Thoracic aorta (tissue), 2 donors: ENCODE measurements around the gene APBA2. TPM values are rescaled to one million over a fixed set of nuclear protein-coding genes. Genes with fewer than 3 reads are reported as not detected.

ENCODE experiments used
- ATAC-seq: fragments of 150-250 bp; one replicate; pipeline ENCODE4 v1.8.0; 2017; ENCODE audit warnings: low read depth; ENCODE audit not compliant: insufficient number of reproducible peaks, low FRiP score
- DNase-seq: peaks from one replicate; pipeline ENCODE4 v3.0.0-alpha.2; 2020; ENCODE audit warnings: low spot score
- H3K27ac ChIP-seq, 2 donors: fragments of 200-600 bp; sonication (generic); 1 replicate in 1 of 2; 2 replicates in 1 of 2; pipeline ENCODE4 v1.5.1; 2016; ENCODE audit warnings: mild to moderate bottlenecking in 2 of 2, moderate library complexity in 2 of 2
- H3K27me3 ChIP-seq: fragments of 200-600 bp; sonication (generic); replicated peaks from 2 replicates; pipeline ENCODE4 v1.6.0; 2016; ENCODE audit warnings: mild to moderate bottlenecking; ENCODE audit not compliant: insufficient read depth
- H3K36me3 ChIP-seq: fragments of 200-600 bp; sonication (generic); one replicate; pipeline ENCODE4 v1.5.1; 2016
- H3K4me1 ChIP-seq, 2 donors: fragments of 200-600 bp; sonication (generic); 1 replicate in 1 of 2; 2 replicates in 1 of 2; pipeline versions ENCODE4 v1.5.1 to v1.6.0; 2016; ENCODE audit warnings: low read depth in 2 of 2, mild to moderate bottlenecking in 1 of 2; ENCODE audit not compliant: control insufficient read depth in 1 of 2
- H3K4me3 ChIP-seq: fragments of 200-600 bp; sonication (generic); 2 replicates; pipeline ENCODE4 v1.5.1; 2016; ENCODE audit warnings: mild to moderate bottlenecking
- H3K9me3 ChIP-seq: fragments of 200-600 bp; sonication (generic); 2 replicates; pipeline ENCODE4 v1.5.1; 2016
- total RNA-seq, 2 donors: library from RNA; depleted of rRNA; stranded (reverse); fragments of >200 nt; gene quantifications; one replicate each; pipeline versions ENCODE4 v1.1.0 to v1.2.3, GENCODE V29; 2016
- TF ChIP-seq, protein P1 (sequence below): fragments of 200-600 bp; sonication (generic); IDR thresholded peaks from one replicate; pipeline ENCODE4 v1.5.1; 2019; ENCODE audit warnings: antibody characterized with exemption

APBA2 gene
- total RNA-seq, 2 donors from 2014 or later: 4.9 to 5.6 TPM

DNA sequence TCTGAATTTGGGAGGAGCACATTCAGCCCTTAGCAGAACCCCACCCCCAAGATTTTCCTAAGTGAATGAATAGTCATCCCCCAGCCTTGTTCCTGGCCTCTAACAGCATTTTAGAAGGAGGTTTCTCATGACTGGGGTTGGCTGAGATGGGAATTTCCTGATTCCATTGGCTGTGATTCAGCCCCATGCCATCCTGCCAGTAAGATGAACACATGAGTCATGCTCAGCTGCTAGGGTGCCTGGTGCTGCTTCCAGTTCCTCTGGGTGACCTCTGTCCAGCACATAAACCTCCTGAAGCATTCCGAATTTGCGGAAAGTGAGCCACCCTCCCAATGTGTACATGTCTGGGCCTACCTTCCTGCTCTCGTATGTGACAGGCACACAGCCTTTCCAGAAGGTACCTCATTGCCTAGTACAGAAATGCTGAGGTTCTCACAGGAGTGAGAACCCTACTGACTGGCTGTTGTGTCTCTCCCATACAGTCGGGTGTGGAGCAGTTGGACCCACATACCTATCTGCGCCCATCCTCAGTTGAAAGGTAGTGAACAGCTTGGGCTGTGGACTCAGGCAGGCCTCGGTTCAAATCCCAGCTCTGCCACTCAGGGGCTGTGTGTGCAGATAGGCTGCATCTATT lies 91.7 kb downstream of the APBA2 start:
- no peaks in the 10 kb centered on the region for H3K36me3 ChIP-seq
- H3K4me3 ChIP-seq: no peak overlapping the region
- H3K9me3 ChIP-seq: no peaks in the 10 kb centered on the region
- no peaks in the 10 kb centered on the region for H3K27me3 ChIP-seq
- ATAC-seq (peak; percentile 50), DNase-seq (no peak)
- H3K27ac ChIP-seq: no peak overlapping the region
- TF ChIP-seq, protein P1, sequence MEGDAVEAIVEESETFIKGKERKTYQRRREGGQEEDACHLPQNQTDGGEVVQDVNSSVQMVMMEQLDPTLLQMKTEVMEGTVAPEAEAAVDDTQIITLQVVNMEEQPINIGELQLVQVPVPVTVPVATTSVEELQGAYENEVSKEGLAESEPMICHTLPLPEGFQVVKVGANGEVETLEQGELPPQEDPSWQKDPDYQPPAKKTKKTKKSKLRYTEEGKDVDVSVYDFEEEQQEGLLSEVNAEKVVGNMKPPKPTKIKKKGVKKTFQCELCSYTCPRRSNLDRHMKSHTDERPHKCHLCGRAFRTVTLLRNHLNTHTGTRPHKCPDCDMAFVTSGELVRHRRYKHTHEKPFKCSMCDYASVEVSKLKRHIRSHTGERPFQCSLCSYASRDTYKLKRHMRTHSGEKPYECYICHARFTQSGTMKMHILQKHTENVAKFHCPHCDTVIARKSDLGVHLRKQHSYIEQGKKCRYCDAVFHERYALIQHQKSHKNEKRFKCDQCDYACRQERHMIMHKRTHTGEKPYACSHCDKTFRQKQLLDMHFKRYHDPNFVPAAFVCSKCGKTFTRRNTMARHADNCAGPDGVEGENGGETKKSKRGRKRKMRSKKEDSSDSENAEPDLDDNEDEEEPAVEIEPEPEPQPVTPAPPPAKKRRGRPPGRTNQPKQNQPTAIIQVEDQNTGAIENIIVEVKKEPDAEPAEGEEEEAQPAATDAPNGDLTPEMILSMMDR: no peak
- no peaks in the 10 kb centered on the region for H3K4me1 ChIP-seq

DNA sequence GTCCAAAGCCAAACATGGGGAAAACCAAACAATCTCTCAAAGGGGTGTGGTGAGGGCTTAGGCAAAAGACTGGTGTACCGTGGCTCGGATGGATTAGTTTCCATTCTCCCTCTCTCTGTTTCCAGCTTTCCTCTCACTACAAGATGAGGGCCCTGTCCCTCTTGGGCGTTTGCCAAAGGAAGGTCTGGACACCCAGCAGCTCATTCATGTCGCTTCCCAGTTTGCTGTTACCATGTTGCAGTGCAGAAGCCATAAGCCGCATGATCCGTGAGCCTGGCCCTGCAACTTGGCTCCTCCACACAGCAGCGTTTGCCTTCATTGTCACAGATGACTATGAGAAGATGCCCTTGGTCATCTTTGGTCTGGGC lies 92.2 kb downstream of the APBA2 start:
- Histone ChIP-seq H3K9me3 (no peaks in the 10 kb centered on the region), H3K27ac (no peak overlapping the region), H3K4me1 (no peaks in the 10 kb centered on the region), H3K4me3 (no peak overlapping the region), H3K36me3 (no peaks in the 10 kb centered on the region), H3K27me3 (no peaks in the 10 kb centered on the region)
- TF ChIP-seq, protein P1: no peak
- no peak for ATAC-seq
- DNase-seq: no peak

DNA sequence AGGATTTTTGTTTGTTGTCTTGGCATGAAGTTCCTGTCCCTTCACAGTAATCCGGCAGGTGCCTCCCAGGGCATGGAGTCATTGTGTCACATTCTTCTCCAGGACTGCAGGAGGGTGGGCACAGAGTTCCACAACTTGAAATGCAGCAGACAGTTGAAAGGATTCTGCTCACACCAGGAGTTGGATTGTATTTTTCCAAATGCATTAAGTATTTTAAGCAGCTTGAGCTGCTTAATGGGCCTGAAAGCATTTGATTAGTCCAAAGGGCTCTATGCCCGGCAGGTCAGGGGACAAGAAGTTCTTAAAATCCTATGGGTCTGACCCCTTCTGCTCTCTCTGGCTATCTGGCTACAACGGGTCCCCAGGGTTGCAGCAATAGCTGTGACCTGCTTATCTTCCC lies 92.9 kb downstream of the APBA2 start:
- no peak for ATAC-seq
- no peak for DNase-seq
- Histone ChIP-seq H3K4me3 (no peak overlapping the region), H3K27ac (no peak overlapping the region), H3K36me3 (no peaks in the 10 kb centered on the region), H3K9me3 (no peaks in the 10 kb centered on the region), H3K4me1 (no peaks in the 10 kb centered on the region), H3K27me3 (no peaks in the 10 kb centered on the region)
- TF ChIP-seq, protein P1: no peak

DNA sequence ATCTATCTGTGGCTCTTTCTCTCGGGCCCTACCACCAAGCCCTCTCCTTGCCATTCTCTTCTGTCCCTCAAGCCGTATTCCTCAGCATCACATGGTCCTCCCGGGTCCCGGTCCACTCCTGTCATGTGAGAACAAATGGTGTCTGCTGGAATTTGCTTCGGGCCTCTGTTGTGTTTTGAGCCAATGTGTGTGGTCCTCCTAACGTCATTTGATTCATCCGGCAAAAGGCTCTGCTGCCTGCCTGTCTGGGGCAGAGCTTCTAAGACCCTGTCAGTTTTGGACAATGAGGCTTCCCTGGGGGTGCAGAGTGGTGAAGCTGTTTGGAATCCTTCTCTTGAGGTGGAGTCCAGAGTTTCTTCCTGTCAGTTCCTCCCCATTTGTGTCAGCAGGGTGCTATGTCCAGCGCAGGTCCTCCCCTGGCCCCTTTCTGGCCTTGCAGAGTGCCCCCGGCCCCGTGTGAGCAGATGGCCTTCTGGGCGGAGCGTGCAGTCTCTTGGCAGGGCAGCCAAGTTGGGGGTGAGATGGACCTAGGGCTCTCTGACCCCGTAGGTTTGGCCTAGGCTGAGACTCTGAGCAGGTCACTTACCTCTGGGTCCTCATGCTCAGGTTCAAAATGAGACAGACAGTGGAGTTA lies 93.6 kb downstream of the APBA2 start:
- no peaks in the 10 kb centered on the region for H3K27me3 ChIP-seq
- no peak overlapping the region for H3K4me3 ChIP-seq
- no peak overlapping the region for H3K27ac ChIP-seq
- no peak for ATAC-seq
- H3K4me1 ChIP-seq: no peaks in the 10 kb centered on the region
- H3K9me3 ChIP-seq: no peaks in the 10 kb centered on the region
- TF ChIP-seq, protein P1: no peak
- no peak for DNase-seq
- H3K36me3 ChIP-seq: no peaks in the 10 kb centered on the region

DNA sequence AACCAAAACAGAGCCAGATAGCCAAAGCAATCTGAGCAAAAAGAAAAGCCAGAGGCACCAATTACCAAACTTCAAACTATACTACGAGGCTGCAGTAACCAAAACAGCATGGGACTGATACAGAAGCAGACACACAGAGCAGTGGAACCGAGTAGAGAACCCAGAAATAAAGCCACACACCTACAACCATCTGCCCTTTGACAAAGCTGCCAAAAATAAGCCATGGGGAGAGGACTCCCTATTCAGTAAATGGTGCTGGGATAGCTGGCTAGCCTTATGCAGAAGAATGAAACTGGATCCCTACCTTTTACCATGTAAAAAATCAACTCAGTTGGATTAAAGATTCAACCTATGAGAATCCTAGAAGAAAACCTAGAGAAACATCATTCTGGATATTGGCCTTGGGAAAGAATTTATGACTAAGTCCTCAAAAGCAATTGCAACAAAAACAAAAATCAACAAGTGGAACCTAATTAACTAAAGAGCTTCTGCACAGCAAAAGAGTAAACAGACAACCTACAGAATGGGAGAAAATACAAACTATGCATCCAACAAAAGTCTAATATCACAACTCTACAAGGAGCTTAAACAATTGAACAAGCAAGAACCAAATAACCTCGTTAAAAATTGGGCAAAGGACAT lies 95.1 kb downstream of the APBA2 start:
- Histone ChIP-seq H3K36me3 (no peaks in the 10 kb centered on the region), H3K9me3 (no peaks in the 10 kb centered on the region), H3K4me3 (no peak overlapping the region), H3K27ac (no peak overlapping the region), H3K27me3 (no peaks in the 10 kb centered on the region), H3K4me1 (peaks cover 0 to 6% of the 10 kb centered on the region in 2 donors)
- ATAC-seq (no peak), DNase-seq (no peak)
- TF ChIP-seq, protein P1: no peak
